HEK293 (cell line): ENCODE data around the gene FAM193A.

Experiments
- GLI2 ChIP-seq: fragments of 450-650 bp; formaldehyde crosslinking; IDR thresholded peaks from 2 replicates; pipeline ENCODE4; 2017; ENCODE audit warnings: missing biosample characterization, missing genetic modification characterization, low read depth, borderline replicate concordance
- HOXC10 ChIP-seq: sonication (generic); formaldehyde crosslinking; IDR thresholded peaks from 2 replicates; pipeline ENCODE4 v1.8.1; 2023; ENCODE audit warnings: mild to moderate bottlenecking, missing genetic modification reagents

- no peak for TF ChIP-seq HOXC10
- no peak for TF ChIP-seq GLI2 (tag by site-specific recombination)
Observed at GRCh38 chr4:2714918-2715317, 178.5 kb downstream of the FAM193A start.
